HS-27A (cell line): ENCODE data around the gene CSRP1.
A peak's percentile ranks its signal among the peaks of the same experiment; 100 is the strongest.

Experiments used
- DNase-seq: peaks from one replicate; pipeline ENCODE4 v3.0.0-alpha.2; 2012; ENCODE audit warnings: low read depth, missing footprints

The CSRP1 gene

GRCh38 chr1:201513498-201514243 is 6.7 kb upstream of the CSRP1 start:
- no peak for DNase-seq

DNA sequence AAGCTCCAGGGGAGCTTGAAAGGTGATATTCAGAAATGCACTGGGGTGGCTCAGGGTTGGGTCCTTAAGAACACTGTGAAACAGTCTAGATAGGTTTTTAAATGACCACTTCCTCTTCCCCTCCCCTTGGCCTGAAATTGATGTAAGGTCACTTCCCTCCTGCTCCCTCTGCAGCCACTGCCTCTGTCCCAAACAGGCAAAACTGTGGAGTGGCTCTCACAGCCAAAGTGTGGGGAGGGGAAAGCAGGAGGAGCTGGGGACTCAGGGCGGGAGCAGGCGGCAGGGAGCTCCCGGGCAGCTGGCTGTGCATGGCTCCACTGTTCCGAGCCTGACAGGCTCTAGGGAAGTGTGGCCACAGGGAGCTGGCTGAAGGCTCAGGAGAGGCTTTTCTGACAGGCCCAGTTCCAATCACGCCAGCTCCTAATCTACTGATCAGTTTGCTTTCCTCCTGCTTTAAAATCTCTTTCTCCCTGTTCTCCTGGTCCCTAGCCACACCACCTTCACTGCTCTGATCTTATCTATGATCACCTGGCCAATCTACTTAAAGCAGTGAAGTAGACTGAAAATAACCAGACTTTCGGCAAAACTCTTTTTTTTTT is 5.1 kb upstream of the CSRP1 start:
- DNase-seq = no peak

DNA sequence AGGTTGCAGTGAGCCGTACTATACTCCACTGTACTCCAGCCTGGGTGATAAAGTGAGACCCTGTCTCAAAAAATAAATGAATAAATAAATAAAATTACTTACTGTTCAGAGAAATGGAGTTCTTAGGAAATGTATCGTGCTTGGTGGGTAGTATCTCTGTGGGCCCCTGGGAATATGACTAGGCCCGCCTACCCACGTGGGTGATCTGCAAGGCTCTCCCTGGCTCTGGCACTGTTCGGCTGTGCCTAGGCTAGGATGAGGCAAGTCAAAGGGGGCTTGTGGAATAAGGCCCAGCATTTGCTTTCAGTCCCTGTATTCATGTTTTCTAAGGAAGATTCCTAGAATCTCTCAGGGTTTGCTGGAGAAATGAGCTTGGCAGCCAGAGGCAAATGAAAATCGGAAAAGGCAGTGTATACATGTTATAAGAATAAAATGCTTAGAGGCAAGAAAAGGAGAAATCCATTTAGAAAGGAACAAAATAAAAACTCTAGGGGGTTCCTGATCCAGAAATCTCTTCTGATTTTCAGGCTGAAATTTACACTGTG is 4.5 kb upstream of the CSRP1 start:
- no peak for DNase-seq

GRCh38 chr1:201510734-201511133 is 3.8 kb upstream of the CSRP1 start:
- DNase-seq = no peak

GRCh38 chr1:201509601-201510374 is 2.9 kb upstream of the CSRP1 start:
- no peak for DNase-seq

- DNase-seq = no peak
These were observed 1.9 kb upstream of the CSRP1 start for GRCh38 chr1:201508809-201509208.

GRCh38 chr1:201507360-201507675 is 395 bp upstream of the CSRP1 start:
- no peak for DNase-seq

- no peak for DNase-seq
These were observed 831 bp downstream of the CSRP1 start for GRCh38 chr1:201506092-201506491.

- no peak for DNase-seq
These were observed 1.4 kb downstream of the CSRP1 start for GRCh38 chr1:201505503-201505890.

GRCh38 chr1:201504799-201505502 is 2.0 kb downstream of the CSRP1 start:
- no peak for DNase-seq

DNA sequence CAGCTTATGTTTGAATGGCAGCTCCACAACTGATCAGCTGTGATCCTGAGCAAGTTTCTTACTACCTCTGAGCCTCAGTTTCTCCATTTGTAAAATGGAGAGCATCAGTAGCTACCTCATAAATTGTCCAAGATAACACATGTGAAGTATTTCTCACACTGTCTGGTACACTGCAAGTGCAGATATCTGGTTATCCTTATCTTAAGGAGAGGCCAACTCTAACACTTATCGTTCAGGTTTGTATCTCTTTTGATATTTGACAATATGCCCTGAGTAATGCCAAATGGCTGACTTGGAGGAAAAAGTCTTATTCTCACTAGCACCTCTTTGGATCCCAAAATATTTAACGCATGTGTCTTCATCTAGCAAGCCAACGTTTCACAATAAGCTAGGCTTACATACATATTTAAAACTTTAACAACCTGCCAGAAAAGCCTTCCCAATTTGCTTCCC is 2.7 kb downstream of the CSRP1 start:
- no peak for DNase-seq

- peak; percentile 87 for DNase-seq
These were observed 3.3 kb downstream of the CSRP1 start for GRCh38 chr1:201503397-201504176.

DNA sequence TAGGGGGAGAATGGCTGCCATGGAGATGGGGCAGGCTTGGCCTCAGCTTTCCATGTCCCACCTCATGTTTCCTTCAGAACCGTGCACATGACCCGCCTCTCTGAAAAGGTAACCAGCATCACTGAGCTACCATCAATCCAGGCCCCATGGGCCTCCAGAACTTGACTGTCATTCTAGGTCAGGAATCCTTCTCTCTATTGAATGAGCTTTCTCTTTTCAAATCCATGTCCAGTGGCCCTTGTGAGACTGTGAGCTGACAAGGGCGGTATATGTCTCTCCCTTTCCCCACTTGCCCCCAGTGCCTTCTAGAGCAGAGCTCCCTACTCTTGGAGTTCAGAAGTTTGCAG is 4.4 kb downstream of the CSRP1 start:
- no peak for DNase-seq

DNA sequence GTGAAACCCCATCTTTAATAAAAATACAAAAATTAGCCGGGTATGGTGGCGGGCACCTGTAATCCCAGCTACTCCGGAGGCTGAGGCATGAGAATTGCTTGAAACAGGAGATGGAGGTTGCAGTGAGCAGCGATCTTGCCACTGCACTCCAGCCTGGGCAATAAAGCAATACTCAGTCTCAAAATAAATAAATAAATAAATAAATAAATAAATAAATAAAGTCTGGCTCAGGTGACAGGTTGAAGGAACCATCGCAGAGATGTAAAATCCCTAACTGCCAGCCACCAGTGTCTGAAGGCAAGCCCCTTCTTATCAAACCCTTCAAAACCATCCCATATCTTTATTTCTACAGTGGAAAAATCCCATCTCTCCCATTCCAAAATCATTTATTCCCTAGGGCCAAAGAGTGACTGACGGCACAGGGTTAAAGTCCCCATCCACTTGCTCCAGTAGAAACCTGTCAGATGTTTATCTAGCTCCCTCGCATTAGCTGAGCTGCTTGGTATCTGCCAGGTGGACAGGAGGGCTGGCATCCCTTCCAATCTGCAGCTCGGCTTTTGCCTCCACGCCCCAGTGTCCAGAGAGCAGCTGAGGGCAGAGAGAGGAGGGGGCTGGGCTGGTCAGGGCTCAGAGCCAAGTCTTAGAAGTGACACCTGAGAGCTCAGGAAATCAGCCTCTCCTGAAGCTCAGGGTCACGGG is 5.0 kb downstream of the CSRP1 start:
- DNase-seq = no peak

DNA sequence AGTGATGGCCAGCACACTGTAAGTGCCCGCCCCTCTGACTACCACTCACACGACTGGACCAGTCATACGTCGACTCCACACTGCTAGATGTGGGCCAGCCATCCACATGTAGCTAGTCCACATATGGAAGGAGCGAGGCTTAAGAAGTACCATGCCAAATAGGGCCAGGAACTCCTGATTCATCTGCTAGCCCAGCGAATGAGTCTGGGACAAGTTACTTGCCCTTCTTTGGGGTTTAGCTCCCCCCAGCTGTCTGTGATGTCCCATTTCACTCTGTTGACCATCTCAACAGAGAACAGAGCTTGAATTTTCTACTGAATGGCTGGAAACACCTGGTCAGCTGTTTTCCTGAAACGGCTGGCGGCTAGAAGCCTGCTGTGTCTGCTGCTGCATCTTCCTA is 5.8 kb downstream of the CSRP1 start:
- no peak for DNase-seq

DNA sequence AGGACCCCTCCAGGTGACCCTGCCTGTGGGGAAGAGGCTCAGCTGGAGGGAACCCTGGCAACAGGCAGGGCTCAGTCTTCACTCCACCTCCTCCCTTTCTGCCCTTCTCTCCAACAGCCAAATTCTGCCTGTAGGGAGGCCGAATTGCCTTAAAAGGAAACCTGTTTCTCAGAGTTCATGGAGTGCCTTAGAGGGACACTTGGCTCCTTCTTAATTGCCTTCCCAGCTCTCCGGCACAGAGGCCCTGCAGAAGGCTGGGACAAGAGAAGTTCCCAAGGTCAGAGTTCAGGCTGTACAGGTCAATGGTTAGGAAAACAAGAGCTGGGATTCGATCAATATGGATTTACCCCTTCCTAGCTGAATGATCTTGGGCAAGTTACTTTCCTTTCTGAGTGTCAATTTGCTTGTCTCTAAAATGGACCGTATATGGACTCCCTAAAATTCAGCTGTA is 6.2 kb downstream of the CSRP1 start:
- DNase-seq = no peak

GRCh38 chr1:201499795-201500669 is 6.9 kb downstream of the CSRP1 start:
- DNase-seq = no peak

GRCh38 chr1:201499191-201499590 is 7.7 kb downstream of the CSRP1 start:
- no peak for DNase-seq

- no peak for DNase-seq
These were observed 8.3 kb downstream of the CSRP1 start for GRCh38 chr1:201498621-201499020.

GRCh38 chr1:201497935-201498509 is 8.9 kb downstream of the CSRP1 start:
- DNase-seq = no peak
